Adipose tissue (tissue), 3 donors: Measurements from ENCODE around the gene TSPOAP1. TPM values are rescaled to one million over a fixed set of nuclear protein-coding genes. Genes with fewer than 3 reads are reported as not detected.

Source experiments
- H3K27ac ChIP-seq: one replicate; pipeline ENCODE4 v1.5.1; 2013; ENCODE audit warnings: low read depth, low read length
- WGBS, 3 donors: extraction: QIAGEN DNeasy Blood & Tissue Kit; methylation state at CpG; one replicate each; pipeline ENCODE4 v1.1.7; 2013; 5-methylcytosine and 5-hydroxymethylcytosine counted together
- polyA plus RNA-seq, 3 donors: library from polyadenylated mRNA; stranded (reverse); fragments of 200-250 nt; gene quantifications; one replicate each; pipeline ENCODE4 v1.2.3, GENCODE V29; 2013
- donor health status: healthy with polysubstance abuse.
- donor health status: Bipolar disorder and iron deficiency.
- donor health status: healthy.

Gene TSPOAP1
- polyA plus RNA-seq, 3 donors: 4.4 to 11.9 (median 5.3) TPM

GRCh38 chr17:58323366-58324055 lies 5.1 kb downstream of the TSPOAP1 start:
- 70 to 72% (median 71%) methylated on average over 8 of the region's 8 CpGs for WGBS, 3 donors
- no peak overlapping the region for H3K27ac ChIP-seq

GRCh38 chr17:58322581-58323185 lies 5.9 kb downstream of the TSPOAP1 start:
- no peak overlapping the region for H3K27ac ChIP-seq
- 91 to 98% (median 96%) methylated on average over 9 of the region's 9 CpGs for WGBS, 3 donors

GRCh38 chr17:58321571-58322525 lies 6.7 kb downstream of the TSPOAP1 start:
- 88 to 92% (median 92%) methylated on average over 18 of the region's 18 CpGs for WGBS, 3 donors
- H3K27ac ChIP-seq: no peak overlapping the region

DNA sequence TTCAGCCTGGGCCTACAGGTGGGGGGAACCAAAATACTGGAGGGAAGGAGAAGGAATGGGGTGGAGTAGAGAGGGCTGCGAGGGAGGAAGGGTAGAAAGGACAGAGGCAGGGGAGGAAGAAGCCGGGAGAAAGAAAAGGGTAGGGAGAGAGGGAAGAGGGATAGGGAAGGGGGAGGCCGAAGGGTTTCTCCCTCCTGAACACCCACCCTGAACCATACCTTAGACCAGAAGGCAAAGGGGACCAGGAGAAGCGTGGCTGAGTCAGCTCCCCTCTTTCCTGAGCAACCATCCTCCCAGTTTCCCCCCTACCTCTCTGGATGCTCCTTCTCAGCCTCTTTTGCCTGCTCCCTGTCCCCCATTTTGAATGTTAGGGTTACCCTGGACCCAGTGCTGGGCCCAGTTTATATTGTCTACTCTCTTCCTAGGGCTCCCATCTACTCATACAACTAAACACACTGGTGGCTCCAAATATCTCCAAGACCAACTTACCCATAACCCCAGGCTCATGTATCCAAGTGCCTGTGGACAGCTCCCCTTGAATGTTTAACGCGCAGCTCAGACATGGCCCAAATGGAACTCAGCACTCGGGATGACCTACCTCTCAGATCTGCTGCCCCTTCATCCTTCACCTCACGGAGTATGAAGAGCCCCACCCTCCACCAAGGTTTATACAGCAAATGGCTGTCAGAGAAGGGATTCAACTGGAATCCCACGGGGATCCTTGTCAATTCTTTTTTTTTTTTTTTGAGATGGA lies 7.8 kb downstream of the TSPOAP1 start:
- WGBS, 3 donors: 90 to 92% (median 91%) methylated on average over 9 of the region's 9 CpGs
- H3K27ac ChIP-seq: no peak overlapping the region

DNA sequence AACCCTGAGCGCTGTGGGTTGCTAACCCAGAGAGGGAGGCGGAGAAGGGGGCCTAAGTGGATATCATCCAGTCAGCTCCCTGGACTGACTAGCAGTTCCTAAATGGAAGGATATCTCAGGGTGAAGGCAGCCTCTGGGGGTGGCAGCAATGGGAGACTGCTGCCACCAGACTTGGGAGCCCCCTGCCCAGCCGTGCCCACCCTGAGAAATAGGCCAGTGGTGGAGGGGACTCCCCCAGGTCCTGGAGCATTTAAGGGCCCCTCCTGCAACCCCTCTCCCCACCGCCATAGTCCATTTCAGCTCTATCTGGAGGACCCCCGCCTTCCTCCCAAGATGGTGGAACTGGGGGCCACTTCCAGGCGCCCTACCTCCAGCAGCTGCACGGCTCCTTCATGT lies 8.4 kb downstream of the TSPOAP1 start:
- WGBS, 3 donors: 91 to 96% (median 95%) methylated on average over 7 of the region's 7 CpGs
- no peak overlapping the region for H3K27ac ChIP-seq

DNA sequence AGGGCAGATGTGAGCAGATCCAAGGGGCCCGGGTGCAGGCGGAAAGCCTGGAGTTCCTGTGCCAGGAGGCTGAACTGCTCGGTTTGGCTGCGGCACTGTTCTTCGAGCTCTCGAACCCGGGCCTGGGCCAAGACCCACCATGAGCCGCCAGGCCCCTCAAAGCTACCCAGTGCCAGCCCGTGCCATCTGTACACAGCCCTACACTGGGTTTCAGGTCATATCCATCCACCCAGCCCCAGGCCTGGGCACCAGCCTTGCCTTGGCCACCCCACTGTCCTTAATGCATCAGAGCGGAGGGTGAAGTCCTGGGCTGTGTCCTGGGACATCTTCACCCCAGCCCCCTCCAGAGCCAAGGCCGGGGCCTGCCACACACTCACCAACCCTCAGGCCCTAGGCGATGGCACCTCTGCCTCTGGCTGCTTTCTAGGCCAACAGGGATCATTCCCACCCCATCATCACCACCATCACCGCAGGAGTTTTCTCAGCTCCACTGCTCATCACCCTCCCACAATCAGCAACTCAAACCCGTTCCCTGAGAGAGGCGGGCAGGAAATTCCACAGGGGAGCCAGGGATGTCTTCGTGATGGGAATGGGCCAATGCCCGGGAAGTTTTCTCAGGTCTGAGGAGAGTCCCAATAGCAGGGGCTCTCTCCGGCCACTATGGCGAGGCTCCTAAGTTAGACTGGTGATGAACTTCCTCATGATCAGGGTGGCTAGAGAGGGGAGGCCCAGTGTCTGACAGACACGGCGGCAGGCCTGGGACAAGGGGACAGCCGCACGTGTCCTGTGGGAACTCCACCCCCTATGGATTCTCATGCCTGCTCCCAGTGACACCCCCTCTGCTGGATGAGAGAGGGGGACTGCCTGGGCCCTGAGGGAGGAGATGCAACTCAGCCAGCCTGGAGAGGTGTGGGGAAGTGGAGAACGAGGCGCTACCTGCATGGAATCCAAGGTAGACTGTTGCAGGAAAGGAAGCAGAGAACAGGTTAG lies 9.1 kb downstream of the TSPOAP1 start:
- WGBS, 3 donors: 84 to 87% (median 86%) methylated on average over 22 to 25 of the region's 25 CpGs
- H3K27ac ChIP-seq: no peak overlapping the region

DNA sequence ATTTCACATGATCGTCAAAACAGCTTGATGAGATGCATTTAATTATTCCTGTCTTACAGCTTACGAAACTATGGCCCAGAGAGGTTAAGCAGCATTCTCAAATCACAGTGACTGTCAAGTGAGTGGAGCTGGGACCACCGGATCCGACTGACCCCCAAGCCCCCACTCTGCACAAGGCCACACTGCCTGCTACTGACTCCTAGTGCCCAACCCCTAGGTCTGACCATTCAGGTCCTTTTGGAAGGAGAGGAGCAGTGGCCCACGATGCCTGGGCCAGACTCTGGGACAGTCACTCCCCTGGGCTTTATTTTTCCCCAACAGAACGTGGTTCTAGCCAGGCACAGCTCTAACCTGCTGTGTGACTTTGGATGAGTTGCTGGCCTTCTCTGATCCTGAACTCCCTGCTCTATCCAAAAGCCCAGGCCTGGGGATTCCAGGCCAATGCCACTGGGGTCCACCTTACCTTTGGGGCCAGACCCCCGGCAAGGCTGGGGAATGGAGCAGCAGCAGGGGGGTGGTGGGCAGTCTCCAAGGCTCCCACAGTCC lies 9.9 kb downstream of the TSPOAP1 start:
- H3K27ac ChIP-seq: no peak overlapping the region
- 74 to 82% (median 78%) methylated on average over 7 of the region's 7 CpGs for WGBS, 3 donors

GRCh38 chr17:58318065-58318481 lies 10.5 kb downstream of the TSPOAP1 start:
- H3K27ac ChIP-seq: no peak overlapping the region
- WGBS, 3 donors: 92 to 96% (median 92%) methylated on average over 9 of the region's 9 CpGs

GRCh38 chr17:58317421-58318064 lies 11.1 kb downstream of the TSPOAP1 start:
- WGBS, 3 donors: 25 to 29% (median 26%) methylated on average over 5 of the region's 5 CpGs
- no peak overlapping the region for H3K27ac ChIP-seq

- no peak overlapping the region for H3K27ac ChIP-seq
- WGBS, 3 donors: 84 to 93% (median 89%) methylated on average over 8 of the region's 8 CpGs
Observed at GRCh38 chr17:58316260-58316960, 12.2 kb downstream of the TSPOAP1 start.

DNA sequence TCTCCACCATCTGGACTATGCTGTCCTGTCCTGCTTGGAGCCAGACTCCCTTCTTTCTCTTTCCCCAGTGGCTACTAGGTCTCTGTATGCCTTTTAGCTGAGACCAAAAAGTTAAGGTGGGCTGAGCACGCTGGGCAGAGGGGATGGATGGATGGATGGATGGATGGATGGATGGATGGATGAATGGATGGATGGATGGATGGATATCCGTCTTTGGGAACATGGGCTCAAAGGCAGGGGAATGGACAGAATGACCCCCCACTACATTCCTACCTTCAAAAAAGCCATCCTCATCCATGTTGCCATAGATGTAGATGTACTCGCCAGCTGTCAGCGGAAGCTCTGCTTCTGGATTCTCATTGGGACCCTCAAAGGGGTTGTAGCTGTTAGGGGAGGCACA lies 12.8 kb downstream of the TSPOAP1 start:
- WGBS, 3 donors: 94 to 95% (median 94%) methylated on average over 4 of the region's 4 CpGs
- H3K27ac ChIP-seq: no peak overlapping the region

GRCh38 chr17:58315281-58315711 lies 13.3 kb downstream of the TSPOAP1 start:
- H3K27ac ChIP-seq: no peak overlapping the region
- 91 to 93% (median 92%) methylated on average over 6 of the region's 6 CpGs for WGBS, 3 donors

DNA sequence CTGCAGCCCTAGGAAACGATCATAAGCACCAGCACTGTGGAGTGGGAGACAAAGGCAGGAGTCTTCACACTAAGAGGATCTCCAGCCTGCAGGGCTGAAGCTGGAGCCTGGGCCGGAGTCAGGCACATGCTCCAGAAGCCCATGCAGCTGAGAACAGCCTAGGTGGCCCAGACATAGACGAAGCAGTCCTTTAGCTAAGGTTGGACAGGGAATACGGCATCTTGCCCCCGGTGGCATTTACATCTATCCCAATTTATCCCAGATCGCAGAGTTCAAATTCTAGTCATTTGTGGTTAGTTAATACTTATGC lies 13.9 kb downstream of the TSPOAP1 start:
- 86 to 91% (median 86%) methylated on average over 6 of the region's 6 CpGs for WGBS, 3 donors

GRCh38 chr17:58313815-58314705 lies 14.5 kb downstream of the TSPOAP1 start:
- 67 to 86% (median 69%) methylated on average over 7 of the region's 7 CpGs for WGBS, 3 donors

More for the DNA sequence above, 13.9 kb downstream of the TSPOAP1 start:
- no peak overlapping the region for H3K27ac ChIP-seq

GRCh38 chr17:58312829-58313228 lies 15.8 kb downstream of the TSPOAP1 start:
- WGBS, 3 donors: 43 to 63% (median 54%) methylated on average over 1 of the region's 1 CpG
- H3K27ac ChIP-seq: no peak overlapping the region

More at GRCh38 chr17:58313815-58314705, 14.5 kb downstream of the TSPOAP1 start:
- no peak overlapping the region for H3K27ac ChIP-seq
